GM12891 (cell line): Measurements from ENCODE around the gene CCDC51.

Source experiments
- PAX5 ChIP-seq: IDR thresholded peaks from 2 replicates; pipeline ENCODE4 v1.6.1; 2011; ENCODE audit warnings: low read length, moderate library complexity, mild to moderate bottlenecking; ENCODE audit not compliant: insufficient read depth, severe bottlenecking
- POLR2A ChIP-seq: IDR thresholded peaks from 2 replicates; pipeline ENCODE4 v1.6.1; 2011; ENCODE audit warnings: low read depth, low read length, control low read depth
- POLR2AphosphoS5 ChIP-seq: IDR thresholded peaks from 2 replicates; pipeline ENCODE4 v1.6.1; 2011; ENCODE audit warnings: low read depth, low read length, control low read depth
- POU2F2 ChIP-seq: IDR thresholded peaks from 2 replicates; pipeline ENCODE4 v1.6.1; 2011; ENCODE audit warnings: low read depth, mild to moderate bottlenecking, control low read depth, low read length, moderate library complexity
- SPI1 ChIP-seq: IDR thresholded peaks from 2 replicates; pipeline ENCODE4 v1.6.1; 2011; ENCODE audit warnings: low read depth, low read length, control low read depth
- TAF1 ChIP-seq: IDR thresholded peaks from 2 replicates; pipeline ENCODE4 v1.6.1; 2011; ENCODE audit warnings: low read depth, low read length, control low read depth

- TF ChIP-seq TAF1 (no peak), POLR2AphosphoS5 (no peak), POLR2A (no peak), PAX5 (no peak), SPI1 (no peak), POU2F2 (no peak)
Measured at GRCh38 chr3:48419149-48419548, 20.8 kb downstream of the CCDC51 start.
